A549 (cell line): ENCODE data around the gene DVL1. TPM values are rescaled to one million over a fixed set of nuclear protein-coding genes. Genes with fewer than 3 reads are reported as not detected.

Source experiments
- ATAC-seq, 2 experiments: fragments of 200-7000 bp in 1 of 2; fragments of >200 bp in 1 of 2; cut with Nextera tagmentation in 1 of 2; cut with Tn5 transposase in 1 of 2; 3 replicates each; pipeline versions ENCODE4 v1.8.0 to v1.9.1; 2018 to 2020; ENCODE audit warnings: mild to moderate bottlenecking in 1 of 2, moderate library complexity in 1 of 2
- CTCF ChIA-PET: fragments of 300-600 bp; sonication (Branson Sonifier 250); formaldehyde crosslinking; extraction: SDS; loops from one replicate; lab custom pipeline; 2021; ENCODE audit warnings: antibody characterized with exemption, inconsistent platforms; lab: Yijun Ruan, JAX
- POLR2A ChIA-PET: fragments of 350-600 bp; formaldehyde crosslinking; extraction: SDS; loops from one replicate; lab custom pipeline; 2021; ENCODE audit warnings: antibody characterized with exemption, inconsistent platforms; lab: Yijun Ruan, JAX
- DNase-seq, 2 experiments: peaks; one replicate each; pipeline versions ENCODE4 v3.0.0 to v3.0.0-alpha.2; 2011 to 2016; ENCODE audit warnings: low read depth in 1 of 2, low spot score in 1 of 2
- FAIRE-seq: peaks from 2 replicates; lab custom pipeline; 2011; peaks lifted over from hg19 to GRCh38; lab: Jason Lieb, UNC
- H3K27ac ChIP-seq, 2 experiments: fragments of >200 bp; sonication (Bioruptor Twin); formaldehyde crosslinking; 3 replicates each; pipeline ENCODE4 v1.5.1; 2016 to 2017
- H3K4me1 ChIP-seq: fragments of >200 bp; sonication (Bioruptor Twin); formaldehyde crosslinking; 3 replicates; pipeline ENCODE4 v1.6.1; 2016
- H3K4me2 ChIP-seq: fragments of >200 bp; sonication (Bioruptor Twin); formaldehyde crosslinking; 3 replicates; pipeline ENCODE4 v1.6.1; 2016
- H3K4me3 ChIP-seq: fragments of >200 bp; sonication (Bioruptor Twin); formaldehyde crosslinking; 3 replicates; pipeline ENCODE4 v1.5.1; 2016
- H3K9me3 ChIP-seq: fragments of >200 bp; sonication (Bioruptor Twin); formaldehyde crosslinking; 3 replicates; pipeline ENCODE4 v1.6.1; 2016
- BHLHE40 ChIP-seq: IDR thresholded peaks from 2 replicates; pipeline ENCODE4 v1.6.1; 2012; ENCODE audit warnings: low read depth, low read length, inconsistent platforms
- CEBPB ChIP-seq, 2 experiments: fragments of >200 bp in 1 of 2; sonication (Bioruptor Twin) in 1 of 2; formaldehyde crosslinking in 1 of 2; IDR thresholded peaks; 2 replicates each; pipeline ENCODE4 v1.6.1; 2012 to 2016
- CHD2 ChIP-seq: fragments of 150-350 bp; IDR thresholded peaks from 2 replicates; pipeline ENCODE4 v1.6.1; 2014; ENCODE audit warnings: low read length; ENCODE audit not compliant: partially characterized antibody
- FOSL2 ChIP-seq, 2 experiments: fragments of 450-650 bp in 1 of 2; fragments of >200 bp in 1 of 2; sonication (Bioruptor Twin) in 1 of 2; formaldehyde crosslinking; IDR thresholded peaks; 2 replicates each; pipeline versions ENCODE4 v1.5.0 to v1.6.1; 2016 to 2020; ENCODE audit warnings: mild to moderate bottlenecking in 1 of 2, moderate library complexity in 1 of 2
- FOXS1 ChIP-seq: fragments of 250-450 bp; sonication (Bioruptor Pico); IDR thresholded peaks from 2 replicates; pipeline ENCODE4 v1.5.0; 2020; ENCODE audit warnings: mild to moderate bottlenecking, moderate library complexity
- HMGXB4 ChIP-seq: fragments of 250-450 bp; sonication (Bioruptor Pico); IDR thresholded peaks from 2 replicates; pipeline ENCODE4 v1.5.0; 2021; ENCODE audit warnings: mild to moderate bottlenecking, moderate library complexity, borderline replicate concordance
- JUN ChIP-seq, 2 experiments: fragments of >200 bp; sonication (Bioruptor Twin); formaldehyde crosslinking; IDR thresholded peaks; 2 replicates in 1 of 2; 3 replicates in 1 of 2; pipeline ENCODE4 v1.6.1; 2016 to 2017
- MAZ ChIP-seq: fragments of 150-350 bp; IDR thresholded peaks from 2 replicates; pipeline ENCODE4 v1.6.1; 2014; ENCODE audit warnings: antibody characterized with exemption, low read depth, low read length, borderline replicate concordance
- PBX3 ChIP-seq: IDR thresholded peaks from 2 replicates; pipeline ENCODE4 v1.6.1; 2012
- POLR2A ChIP-seq: IDR thresholded peaks from 2 replicates; pipeline ENCODE4 v1.6.1; 2012; ENCODE audit warnings: mild to moderate bottlenecking, low read length
- REST ChIP-seq: fragments of 200-600 bp; sonication (generic); IDR thresholded peaks from 2 replicates; pipeline ENCODE4 v1.6.1; 2016; ENCODE audit warnings: antibody characterized with exemption, mild to moderate bottlenecking, moderate library complexity
- SMC3 ChIP-seq: fragments of >200 bp; sonication (Bioruptor Twin); formaldehyde crosslinking; IDR thresholded peaks from 3 replicates; pipeline ENCODE4 v1.6.1; 2018; ENCODE audit warnings: inconsistent platforms
- SREBF2 ChIP-seq: fragments of 450-650 bp; IDR thresholded peaks from 2 replicates; pipeline ENCODE4 v1.6.1; 2014; ENCODE audit warnings: mild to moderate bottlenecking, moderate library complexity
- ZNF302 ChIP-seq: fragments of 250-450 bp; sonication (Bioruptor Pico); IDR thresholded peaks from 2 replicates; pipeline ENCODE4 v1.9.0; 2021; ENCODE audit warnings: inconsistent platforms, mild to moderate bottlenecking, moderate library complexity
- ZSCAN20 ChIP-seq: fragments of 250-450 bp; sonication (Bioruptor Pico); IDR thresholded peaks from 2 replicates; pipeline ENCODE4 v1.8.0; 2022; ENCODE audit warnings: mild to moderate bottlenecking, moderate library complexity
- WGBS: methylation state at CpG from one replicate; pipeline ENCODE4 v1.1.6; 2017; ENCODE audit errors: missing lambda C conversion rate; 5-methylcytosine and 5-hydroxymethylcytosine counted together
- polyA plus RNA-seq, 4 experiments: library from polyadenylated mRNA; depleted of rRNA in 3 of 4; stranded (reverse); fragments of >200 nt; fragmentation: RNase III in 1 of 4; extraction: RNeasy Plus Mini Kit Qiagen cat#74134 plus additional on column Dnase treatment in 1 of 4; gene quantifications; 2 replicates in 3 of 4; 3 replicates in 1 of 4; pipeline ENCODE4 v1.2.3, GENCODE V29; 2011 to 2017
- TF ChIP-seq, protein P1 (sequence below): IDR thresholded peaks from 2 replicates; pipeline ENCODE4 v1.6.1; 2012
- TF ChIP-seq, protein P2 (sequence below): IDR thresholded peaks from 2 replicates; pipeline ENCODE4 v1.6.1; 2012; ENCODE audit warnings: low read depth, borderline replicate concordance
- TF ChIP-seq, protein P3 (sequence below): fragments of 450-650 bp; IDR thresholded peaks from 2 replicates; pipeline ENCODE4 v1.6.1; 2014; ENCODE audit warnings: antibody characterized with exemption

DVL1 gene
- polyA plus RNA-seq, 2 of the 4 experiments (the other 2 are of a cell fraction): 12.1 to 48.3 TPM

- H3K4me1 ChIP-seq: peaks cover 35% of the 10 kb centered on the region
- DNase-seq (no peak), FAIRE-seq (no peak)
- peak overlapping the region; percentile 93 to 96 for H3K27ac ChIP-seq
- CTCF ChIA-PET: interaction anchor here (0.7 to 0.8 kb wide), 2 partner anchors 22 to 35 kb away, joined by 3 read pairs; no protein-coding TSS in a partner anchor
- peak overlapping the region; percentile 96 for H3K4me2 ChIP-seq
- peak overlapping the region; percentile 91 for H3K4me3 ChIP-seq
- peak; percentile 42; the same call in 1 of the 2 replicates for TF ChIP-seq PBX3
- no peak for TF ChIP-seq HMGXB4 (CRISPR knock-in tag)
- TF ChIP-seq, protein P1, sequence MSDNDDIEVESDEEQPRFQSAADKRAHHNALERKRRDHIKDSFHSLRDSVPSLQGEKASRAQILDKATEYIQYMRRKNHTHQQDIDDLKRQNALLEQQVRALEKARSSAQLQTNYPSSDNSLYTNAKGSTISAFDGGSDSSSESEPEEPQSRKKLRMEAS: 0 out of 2 replicates have a peak, but pooled peaks have one; percentile 22
- TF ChIP-seq, all 56 proteins: peak for 2
- no peaks in the 10 kb centered on the region for H3K9me3 ChIP-seq
- WGBS: 65% methylated on average over 25 of the region's 57 CpGs
- POLR2A ChIA-PET: no interaction called here
- peak in 1 of 2 experiments; percentile 0; a peak in 1 of 6 replicates for ATAC-seq
These were observed 39.7 kb downstream of the DVL1 start for GRCh38 chr1:1309251-1310108.

- Histone ChIP-seq H3K4me1 (peaks cover 41% of the 10 kb centered on the region), H3K27ac (peak overlapping the region; percentile 93 to 96), H3K9me3 (no peaks in the 10 kb centered on the region), H3K4me2 (peak overlapping the region; percentile 96), H3K4me3 (peak overlapping the region; percentile 91)
- DNase-seq (no peak), FAIRE-seq (no peak), ATAC-seq (peak in 1 of 2 experiments; percentile 2; a peak in 3 of 6 replicates)
- 0% methylated on average over 1 of the region's 66 CpGs for WGBS
- POLR2A ChIA-PET: no interaction called here
- CTCF ChIA-PET: no interaction called here
- TF ChIP-seq, protein P2, sequence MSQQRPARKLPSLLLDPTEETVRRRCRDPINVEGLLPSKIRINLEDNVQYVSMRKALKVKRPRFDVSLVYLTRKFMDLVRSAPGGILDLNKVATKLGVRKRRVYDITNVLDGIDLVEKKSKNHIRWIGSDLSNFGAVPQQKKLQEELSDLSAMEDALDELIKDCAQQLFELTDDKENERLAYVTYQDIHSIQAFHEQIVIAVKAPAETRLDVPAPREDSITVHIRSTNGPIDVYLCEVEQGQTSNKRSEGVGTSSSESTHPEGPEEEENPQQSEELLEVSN: 0 out of 2 replicates have a peak, but pooled peaks have one; percentile 5
- no peak for TF ChIP-seq SMC3
These were observed 40.4 kb downstream of the DVL1 start for GRCh38 chr1:1308756-1309250.

GRCh38 chr1:1307923-1308755, 41.1 kb downstream of the DVL1 start, which contains the start of the genes ACAP3 and PUSL1:
ACAP3 (minus strand) TSS chr1:1307930; CDS start chr1:1307815, 115 bp downstream.
PUSL1 (plus strand) TSS chr1:1308597; CDS start chr1:1308644, 47 bp downstream.
- CTCF ChIA-PET: no interaction called here
- no peak for FAIRE-seq
- Histone ChIP-seq H3K4me2 (peak within 1 kb of the TSS; percentile 96), H3K4me3 (peak within 1 kb of the TSS; percentile 91), H3K27ac (peak within 1 kb of the TSS; percentile 93 to 96), H3K9me3 (no peaks in the 10 kb centered on the region), H3K4me1 (peaks cover 41% of the 10 kb centered on the region)
- POLR2A ChIA-PET: no interaction called here
- peak; percentile 76 to 92 for DNase-seq
- ATAC-seq: peak; percentile 49 to 66
- WGBS: 13% methylated on average over 3 of the region's 131 CpGs
- TF ChIP-seq REST: peak; percentile 41
- TF ChIP-seq FOXS1 (CRISPR knock-in tag): no peak
- TF ChIP-seq BHLHE40: no peak
- peak; percentile 96 to 97 for TF ChIP-seq CEBPB (IDR thresholded peaks at IDR 0.05)
- no peak for TF ChIP-seq ZNF302 (CRISPR knock-in tag)
- TF ChIP-seq ZSCAN20 (CRISPR knock-in tag): no peak
- no peak for TF ChIP-seq SREBF2
- TF ChIP-seq JUN (IDR thresholded peaks at IDR 0.05): peak in 1 of 2 experiments; percentile 20; a peak in 2 of 5 replicates
- TF ChIP-seq, protein P3, sequence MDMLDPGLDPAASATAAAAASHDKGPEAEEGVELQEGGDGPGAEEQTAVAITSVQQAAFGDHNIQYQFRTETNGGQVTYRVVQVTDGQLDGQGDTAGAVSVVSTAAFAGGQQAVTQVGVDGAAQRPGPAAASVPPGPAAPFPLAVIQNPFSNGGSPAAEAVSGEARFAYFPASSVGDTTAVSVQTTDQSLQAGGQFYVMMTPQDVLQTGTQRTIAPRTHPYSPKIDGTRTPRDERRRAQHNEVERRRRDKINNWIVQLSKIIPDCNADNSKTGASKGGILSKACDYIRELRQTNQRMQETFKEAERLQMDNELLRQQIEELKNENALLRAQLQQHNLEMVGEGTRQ: no peak
- TF ChIP-seq FOSL2 (IDR thresholded peaks at IDR 0.05): no peak
- no peak for TF ChIP-seq FOSL2 (CRISPR knock-in tag; IDR thresholded peaks at IDR 0.05)
- TF ChIP-seq, protein P1: peak; percentile 82
- peak; percentile 7; the same call in 1 of the 2 replicates for TF ChIP-seq POLR2A
- TF ChIP-seq MAZ: no peak
- peak; percentile 59 for TF ChIP-seq CHD2
